Keratinocyte (primary cell): ENCODE measurements around the gene FOXD2. TPM values are rescaled to one million over a fixed set of nuclear protein-coding genes. Genes with fewer than 3 reads are reported as not detected.

Source experiments
- DNase-seq: peaks from one replicate; pipeline ENCODE4 v3.0.0-alpha.2; 2011; ENCODE audit warnings: low read depth, missing footprints, low spot score
- FAIRE-seq: peaks from 2 replicates; lab custom pipeline; 2011; peaks lifted over from hg19 to GRCh38; lab: Jason Lieb, UNC
- H2AFZ ChIP-seq: 2 replicates; pipeline ENCODE4 v1.6.0; 2012; ENCODE audit warnings: low read length, control low read depth, inconsistent platforms; ENCODE audit not compliant: control insufficient read depth
- H3K27ac ChIP-seq: 2 replicates; pipeline ENCODE4 v1.5.1; 2011; ENCODE audit warnings: low read length; ENCODE audit not compliant: control insufficient read depth, insufficient read depth
- H3K27me3 ChIP-seq: 3 replicates; pipeline ENCODE4 v1.6.0; 2011; ENCODE audit warnings: low read length; ENCODE audit not compliant: control insufficient read depth, insufficient read depth; ENCODE audit errors: extremely low read depth
- H3K36me3 ChIP-seq, 2 experiments: 2 replicates in 1 of 2; 3 replicates in 1 of 2; pipeline ENCODE4 v1.5.1; 2011; ENCODE audit warnings: low read length in 2 of 2, mild to moderate bottlenecking in 1 of 2; ENCODE audit not compliant: control insufficient read depth in 2 of 2, insufficient read depth in 2 of 2; ENCODE audit errors: extremely low read depth in 1 of 2
- H3K4me1 ChIP-seq: 3 replicates; pipeline ENCODE4 v1.5.1; 2011; ENCODE audit warnings: low read length; ENCODE audit not compliant: control insufficient read depth, insufficient read depth; ENCODE audit errors: extremely low read depth
- H3K4me2 ChIP-seq: 3 replicates; pipeline ENCODE4 v1.6.0; 2011; ENCODE audit warnings: low read depth, low read length; ENCODE audit not compliant: control insufficient read depth, insufficient read depth; ENCODE audit errors: extremely low read depth
- H3K4me3 ChIP-seq, 3 experiments: fragments of 200-600 bp in 1 of 3; sonication (generic) in 1 of 3; 2 replicates in 2 of 3; 3 replicates in 1 of 3; pipeline ENCODE4 v1.5.1; 2011 to 2016; ENCODE audit warnings: low read length in 3 of 3, mild to moderate bottlenecking in 3 of 3, control low read depth in 2 of 3, inconsistent platforms in 1 of 3, low read depth in 1 of 3, mixed read lengths in 1 of 3, mixed run types in 1 of 3, moderate library complexity in 1 of 3; ENCODE audit not compliant: control insufficient read depth in 2 of 3, insufficient read depth in 2 of 3; ENCODE audit errors: extremely low read depth in 1 of 3
- H3K79me2 ChIP-seq: 2 replicates; pipeline ENCODE4 v1.6.0; 2012; ENCODE audit warnings: low read length; ENCODE audit not compliant: control insufficient read depth, insufficient read depth
- H3K9ac ChIP-seq: 3 replicates; pipeline ENCODE4 v1.6.0; 2011; ENCODE audit warnings: low read length; ENCODE audit not compliant: control insufficient read depth, insufficient read depth; ENCODE audit errors: extremely low read depth
- H3K9me1 ChIP-seq: 3 replicates; pipeline ENCODE4 v1.6.0; 2011; ENCODE audit warnings: low read length; ENCODE audit not compliant: control insufficient read depth, insufficient read depth; ENCODE audit errors: extremely low read depth
- H3K9me3 ChIP-seq: 2 replicates; pipeline ENCODE4 v1.5.1; 2012; ENCODE audit warnings: low read depth, low read length; ENCODE audit not compliant: control insufficient read depth
- H4K20me1 ChIP-seq: 3 replicates; pipeline ENCODE4 v1.6.0; 2011; ENCODE audit warnings: low read length; ENCODE audit not compliant: control insufficient read depth, insufficient read depth; ENCODE audit errors: extremely low read depth
- CTCF ChIP-seq, 3 experiments: IDR thresholded peaks in 1 of 3; conservative IDR thresholded peaks in 1 of 3; optimal IDR thresholded peaks in 1 of 3; 2 replicates in 2 of 3; 3 replicates in 1 of 3; pipeline versions ENCODE3 to v1.5.1; 2011; ENCODE audit warnings: low read length in 3 of 3, mild to moderate bottlenecking in 3 of 3, moderate library complexity in 2 of 3, control low read depth in 1 of 3, inconsistent platforms in 1 of 3; ENCODE audit not compliant: insufficient read depth in 2 of 3; ENCODE audit errors: extremely low read depth in 1 of 3
- EZH2 ChIP-seq: IDR thresholded peaks from one replicate; pipeline ENCODE4 v1.6.1; 2012; ENCODE audit warnings: inconsistent platforms, mild to moderate bottlenecking, low read length, moderate library complexity
- dilution Hi-C: fragments of 300-500 bp; cut with MboI; formaldehyde crosslinking; loops from one replicate; pipeline ENCODE4 v1.7.0; 2020; ENCODE audit warnings: low sequenced_read_pairs; ENCODE audit not compliant: extremely low pct_ligation_motif_present
- polyA plus RNA-seq, 5 experiments: library from polyadenylated mRNA; depleted of rRNA in 3 of 5; stranded (reverse) in 3 of 5; stranded (forward) in 1 of 5; unstranded in 1 of 5; fragments of >200 nt; gene quantifications; 1 replicate in 1 of 5; 2 replicates in 3 of 5; 3 replicates in 1 of 5; pipeline versions ENCODE4 v1.2.1 to v1.2.3, GENCODE V29; 2011 to 2012; ENCODE audit warnings: missing spikeins in 2 of 5, low read depth in 1 of 5, low replicate concordance in 1 of 5

The FOXD2 gene
- polyA plus RNA-seq, 1 donor (not counting 4 experiments of a cell fraction or from before 2014, with no cell fraction given): 0.04 TPM

GRCh38 chr1:47393141-47393540 is 44.7 kb upstream of the FOXD2 start:
- DNase-seq (no peak), FAIRE-seq (no peak)
- Histone ChIP-seq H4K20me1 (no peaks in the 10 kb centered on the region), H3K4me2 (no peak overlapping the region), H3K9me1 (no peaks in the 10 kb centered on the region), H3K36me3 (no peaks in the 10 kb centered on the region), H3K4me3 (no peak overlapping the region), H3K4me1 (no peaks in the 10 kb centered on the region), H3K79me2 (no peaks in the 10 kb centered on the region), H3K27me3 (no peaks in the 10 kb centered on the region), H3K9me3 (no peaks in the 10 kb centered on the region), H3K27ac (no peak overlapping the region), H2AFZ (no peak overlapping the region), H3K9ac (no peak overlapping the region)
- dilution Hi-C loops: no loop called here
- TF ChIP-seq EZH2: no peak

GRCh38 chr1:47395433-47395832 is 42.4 kb upstream of the FOXD2 start:
- H3K27ac ChIP-seq: no peak overlapping the region
- no peaks in the 10 kb centered on the region for H3K36me3 ChIP-seq
- H3K79me2 ChIP-seq: no peaks in the 10 kb centered on the region
- H3K9me1 ChIP-seq: no peaks in the 10 kb centered on the region
- H3K27me3 ChIP-seq: peaks cover 7% of the 10 kb centered on the region
- H3K4me2 ChIP-seq: no peak overlapping the region
- H4K20me1 ChIP-seq: no peaks in the 10 kb centered on the region
- H2AFZ ChIP-seq: no peak overlapping the region
- dilution Hi-C loops: no loop called here
- no peak overlapping the region for H3K9ac ChIP-seq
- FAIRE-seq (no peak), DNase-seq (no peak)
- H3K4me1 ChIP-seq: no peaks in the 10 kb centered on the region
- TF ChIP-seq EZH2 (no peak), CTCF (optimal IDR thresholded peaks at IDR 0.05 in 1 of 3, IDR thresholded peaks at IDR 0.05 in 1 of 3, conservative IDR thresholded peaks at IDR 0.05 in 1 of 3; ENCODE audit: extremely low read depth in 1 of 3, insufficient read depth in 2 of 3, low read length in 3 of 3) (no peak)
- H3K4me3 ChIP-seq: no peak overlapping the region
- H3K9me3 ChIP-seq: no peaks in the 10 kb centered on the region

- no peak for FAIRE-seq
- H3K36me3 ChIP-seq: no peaks in the 10 kb centered on the region
- H3K4me3 ChIP-seq: no peak overlapping the region
- no peak for TF ChIP-seq EZH2
- TF ChIP-seq CTCF (optimal IDR thresholded peaks at IDR 0.05 in 1 of 3, IDR thresholded peaks at IDR 0.05 in 1 of 3, conservative IDR thresholded peaks at IDR 0.05 in 1 of 3; ENCODE audit: extremely low read depth in 1 of 3, insufficient read depth in 2 of 3, low read length in 3 of 3): no peak
- no peaks in the 10 kb centered on the region for H3K4me1 ChIP-seq
- peaks cover 9% of the 10 kb centered on the region for H3K27me3 ChIP-seq
- dilution Hi-C loops: no loop called here
- DNase-seq: no peak
- H3K79me2 ChIP-seq: no peaks in the 10 kb centered on the region
- no peaks in the 10 kb centered on the region for H4K20me1 ChIP-seq
- H3K4me2 ChIP-seq: no peak overlapping the region
- no peaks in the 10 kb centered on the region for H3K9me1 ChIP-seq
- H3K27ac ChIP-seq: no peak overlapping the region
- no peak overlapping the region for H3K9ac ChIP-seq
- no peaks in the 10 kb centered on the region for H3K9me3 ChIP-seq
- no peak overlapping the region for H2AFZ ChIP-seq
Measured at GRCh38 chr1:47396671-47397196, 41.1 kb upstream of the FOXD2 start.
